Subcutaneous abdominal adipose tissue (tissue), 5 donors: ENCODE measurements around the gene PCYOX1L.

ENCODE experiments used
- H3K27ac ChIP-seq: one replicate; pipeline ENCODE4 v1.7.0; 2013; ENCODE audit warnings: low read depth, mild to moderate bottlenecking, inconsistent platforms, low read length, moderate library complexity
- H3K27me3 ChIP-seq, 5 donors: one replicate each; pipeline ENCODE4 v1.7.0; 2013; ENCODE audit warnings: low read length in 5 of 5, inconsistent platforms in 1 of 5; ENCODE audit not compliant: control insufficient read depth in 5 of 5, insufficient read depth in 4 of 5
- H3K36me3 ChIP-seq, 5 donors: one replicate each; pipeline ENCODE4 v1.7.0; 2013; ENCODE audit warnings: low read length in 5 of 5; ENCODE audit not compliant: control insufficient read depth in 5 of 5, insufficient read depth in 5 of 5
- H3K4me1 ChIP-seq, 5 donors: one replicate each; pipeline ENCODE4 v1.7.0; 2013; ENCODE audit warnings: low read length in 5 of 5, mild to moderate bottlenecking in 3 of 5, moderate library complexity in 1 of 5; ENCODE audit not compliant: control insufficient read depth in 5 of 5, insufficient read depth in 5 of 5
- H3K4me3 ChIP-seq, 5 donors: one replicate each; pipeline ENCODE4 v1.7.0; 2013; ENCODE audit warnings: low read length in 5 of 5, low read depth in 1 of 5
- H3K9ac ChIP-seq, 5 donors: one replicate each; pipeline ENCODE4 v1.7.0; 2013; ENCODE audit warnings: low read length in 5 of 5, mild to moderate bottlenecking in 4 of 5, moderate library complexity in 3 of 5
- H3K9me3 ChIP-seq, 5 donors: one replicate each; pipeline ENCODE4 v1.7.0; 2013; ENCODE audit warnings: low read length in 5 of 5; ENCODE audit not compliant: control insufficient read depth in 5 of 5
- donor health status: healthy.
- donor health status: healthy.
- donor health status: healthy.
- donor health status: healthy.
- donor health status: healthy.

Gene PCYOX1L

DNA sequence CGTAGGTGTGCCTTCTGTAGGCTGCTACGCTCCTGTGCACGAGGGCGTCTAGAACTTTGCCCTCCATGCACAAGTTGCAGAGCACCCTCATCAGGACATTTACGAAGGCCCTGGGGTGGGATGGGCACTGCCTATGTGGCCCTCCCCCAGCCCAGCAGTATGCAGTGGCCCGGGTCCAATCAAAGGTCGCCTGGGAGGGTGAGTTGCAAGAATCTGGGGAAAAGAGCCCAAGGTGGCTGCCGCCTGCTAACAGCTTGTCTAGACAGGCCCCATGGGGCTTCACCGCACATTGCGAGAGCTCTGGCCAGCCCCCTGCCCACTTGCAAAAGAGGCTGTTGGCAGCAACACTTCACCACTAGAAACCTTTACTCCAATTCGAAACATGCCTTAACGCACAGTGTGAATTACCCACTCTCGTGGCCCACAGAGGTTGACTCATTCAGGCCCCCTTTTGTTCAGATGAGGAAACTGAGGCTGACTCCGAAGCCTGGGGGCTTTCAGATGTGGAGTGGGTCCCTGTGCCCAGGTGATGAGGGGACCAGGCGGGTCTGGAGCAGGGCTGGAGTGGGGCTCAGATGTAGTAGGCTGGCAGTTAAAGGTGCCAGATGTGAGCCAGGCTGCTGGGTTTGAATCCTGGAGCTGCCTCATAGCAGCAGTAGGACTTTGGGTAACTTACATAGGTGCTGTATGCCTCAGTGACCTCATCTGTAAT lies 53.0 kb downstream of the PCYOX1L start:
- Histone ChIP-seq H3K9ac (peak overlapping the region in 3 of 5 donors; percentile 33 to 96 (median 71)), H3K36me3 (peaks cover 0 to 34% (median 22%) of the 10 kb centered on the region in 5 donors), H3K4me3 (peak overlapping the region; percentile 65 to 100 (median 87)), H3K27me3 (peaks cover 0 to 3% (median 0%) of the 10 kb centered on the region in 5 donors), H3K9me3 (no peaks in the 10 kb centered on the region), H3K27ac (peak overlapping the region; percentile 97), H3K4me1 (peaks cover 14 to 95% (median 85%) of the 10 kb centered on the region in 5 donors)

GRCh38 chr5:149411738-149412519 lies 54.1 kb downstream of the PCYOX1L start:
- Histone ChIP-seq H3K9me3 (no peaks in the 10 kb centered on the region), H3K9ac (peak overlapping the region in 3 of 5 donors; percentile 63 to 68 (median 66)), H3K27me3 (no peaks in the 10 kb centered on the region), H3K4me3 (peak overlapping the region; percentile 29 to 81 (median 44)), H3K4me1 (peaks cover 14 to 94% (median 90%) of the 10 kb centered on the region in 5 donors), H3K27ac (peak overlapping the region; percentile 97), H3K36me3 (peaks cover 0 to 42% (median 26%) of the 10 kb centered on the region in 5 donors)

GRCh38 chr5:149412783-149413476 lies 55.1 kb downstream of the PCYOX1L start:
- H3K4me1 ChIP-seq: peaks cover 14 to 98% (median 93%) of the 10 kb centered on the region in 5 donors

DNA sequence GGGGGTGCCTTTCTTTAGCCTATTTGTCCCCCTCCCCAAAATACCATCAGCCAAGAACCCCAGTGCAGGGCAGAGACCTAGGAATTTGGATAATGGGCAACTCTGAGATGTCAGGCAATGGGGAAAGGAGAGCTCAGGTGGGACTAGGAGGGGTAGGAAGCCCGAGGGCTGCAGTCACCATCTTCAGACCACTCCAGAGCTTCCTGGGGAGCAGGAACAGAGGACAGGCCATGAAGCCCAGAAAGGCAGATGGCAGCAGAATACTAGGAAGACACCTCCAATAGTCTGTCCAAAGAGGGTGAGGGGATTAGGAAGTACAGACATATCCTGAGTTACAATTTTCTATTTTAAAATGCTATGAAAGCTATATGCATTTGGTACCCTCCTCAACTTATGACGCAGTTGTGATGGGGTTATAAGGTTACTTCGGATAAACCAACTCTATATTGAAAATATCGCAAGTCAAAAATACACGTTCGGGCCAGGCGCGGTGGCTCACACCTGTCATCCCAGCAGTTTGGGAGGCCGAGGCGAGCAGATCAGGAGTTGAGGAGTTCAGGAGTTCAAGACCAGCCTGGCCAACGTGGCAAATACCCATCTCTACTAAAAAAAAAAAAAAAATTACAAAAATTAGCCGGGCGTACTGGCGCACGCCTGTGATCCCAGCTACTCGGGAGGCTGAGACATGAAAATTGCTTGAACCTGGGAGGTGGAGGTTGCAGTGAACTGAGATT lies 55.8 kb downstream of the PCYOX1L start:
- peak overlapping the region in 4 of 5 donors; percentile 2 to 65 (median 40) for H3K4me3 ChIP-seq
- H3K9ac ChIP-seq: peak overlapping the region in 4 of 5 donors; percentile 34 to 63 (median 50)
- H3K36me3 ChIP-seq: peaks cover 0 to 56% (median 33%) of the 10 kb centered on the region in 5 donors
- peak overlapping the region; percentile 97 for H3K27ac ChIP-seq
- H3K4me1 ChIP-seq: peaks cover 14 to 99% (median 90%) of the 10 kb centered on the region in 5 donors
- no peaks in the 10 kb centered on the region for H3K27me3 ChIP-seq
- H3K9me3 ChIP-seq: no peaks in the 10 kb centered on the region

More at GRCh38 chr5:149412783-149413476, 55.1 kb downstream of the PCYOX1L start:
- no peaks in the 10 kb centered on the region for H3K9me3 ChIP-seq
- no peaks in the 10 kb centered on the region for H3K27me3 ChIP-seq
- peak overlapping the region; percentile 97 for H3K27ac ChIP-seq
- H3K9ac ChIP-seq: peak overlapping the region in 3 of 5 donors; percentile 38 to 63 (median 63)
- H3K4me3 ChIP-seq: peak overlapping the region in 4 of 5 donors; percentile 2 to 65 (median 40)
- H3K36me3 ChIP-seq: peaks cover 0 to 52% (median 29%) of the 10 kb centered on the region in 5 donors

DNA sequence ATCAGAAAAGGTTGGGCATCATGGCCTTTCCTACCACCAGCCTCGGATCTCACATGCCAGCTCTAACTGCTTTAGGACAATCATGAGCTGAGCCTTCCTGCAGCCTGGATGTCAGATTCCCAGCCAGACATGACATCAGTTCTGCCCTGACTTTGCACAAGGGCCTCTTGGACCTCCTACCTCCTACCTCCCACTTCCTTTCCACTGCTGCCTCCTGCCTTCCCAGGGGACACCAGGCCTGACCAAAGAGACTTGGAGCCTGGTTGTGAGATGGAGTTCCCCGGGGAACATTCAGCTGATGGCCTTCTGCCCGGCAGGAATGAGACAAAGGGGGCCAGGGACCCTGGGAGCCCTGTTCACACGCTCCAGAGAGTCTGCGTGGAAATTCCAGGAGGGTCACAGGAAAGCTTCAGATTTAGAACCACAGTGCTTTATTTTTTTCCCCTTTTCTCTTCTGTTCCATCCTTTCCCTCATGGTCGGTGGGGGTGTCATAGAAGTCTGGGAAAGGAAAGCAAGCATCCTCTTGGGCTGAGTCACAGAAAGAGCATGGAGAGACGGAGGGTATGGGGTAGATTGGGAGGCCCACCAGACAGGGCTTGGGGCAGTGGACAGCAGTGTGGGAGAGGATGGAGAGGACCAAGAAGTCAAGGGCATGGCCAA lies 56.7 kb downstream of the PCYOX1L start:
- Histone ChIP-seq H3K4me1 (peaks cover 14 to 99% (median 88%) of the 10 kb centered on the region in 5 donors), H3K27ac (peak overlapping the region; percentile 97), H3K4me3 (peak overlapping the region in 3 of 5 donors; percentile 4 to 29 (median 27)), H3K36me3 (peaks cover 0 to 64% (median 34%) of the 10 kb centered on the region in 5 donors), H3K9ac (peak overlapping the region in 2 of 5 donors; percentile 38), H3K27me3 (no peaks in the 10 kb centered on the region), H3K9me3 (no peaks in the 10 kb centered on the region)

DNA sequence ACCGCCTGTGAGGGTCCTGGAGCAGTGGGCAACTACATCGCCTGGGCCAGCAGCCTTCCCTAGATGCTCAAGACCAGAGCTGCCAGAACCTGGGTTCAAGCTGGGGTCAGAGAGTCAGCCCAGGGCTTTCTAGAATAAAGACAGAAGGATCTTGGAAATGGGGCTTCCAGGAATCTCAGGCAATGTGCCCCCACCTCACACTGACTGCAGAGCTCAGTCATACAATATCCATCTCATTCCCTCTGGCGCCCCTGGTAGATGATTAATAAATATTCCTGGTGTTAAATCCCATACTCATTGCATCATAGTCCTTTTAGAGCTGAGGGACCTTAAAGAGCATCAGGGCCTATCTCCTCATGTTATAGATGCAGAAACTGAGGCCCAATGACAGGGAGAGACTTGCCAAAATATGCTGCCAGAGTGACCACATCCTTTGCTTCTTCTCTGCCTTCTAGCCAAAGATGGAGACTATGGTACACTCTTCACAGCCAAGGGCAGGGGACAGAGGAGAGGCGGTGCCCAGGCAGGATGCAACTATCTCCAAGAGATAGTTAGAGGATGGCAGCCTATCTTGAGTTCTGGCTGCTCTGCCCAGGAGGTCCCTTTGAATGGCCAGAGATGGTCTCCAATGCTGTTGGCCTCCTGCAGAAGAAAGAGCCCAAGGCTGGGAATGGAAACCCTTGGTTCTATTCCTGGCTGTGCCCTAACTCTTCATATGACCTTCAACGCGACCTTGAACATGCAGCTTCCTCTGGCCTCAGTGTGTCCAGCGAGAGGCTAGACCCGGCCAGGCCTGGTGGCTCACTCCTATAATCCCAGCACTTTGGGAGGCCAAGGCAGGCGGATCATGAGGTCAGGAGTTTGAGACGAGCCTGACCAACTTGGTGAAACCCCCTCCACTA lies 57.5 kb downstream of the PCYOX1L start:
- Histone ChIP-seq H3K27ac (peak overlapping the region; percentile 97), H3K9me3 (no peaks in the 10 kb centered on the region), H3K4me3 (peak overlapping the region in 2 of 5 donors; percentile 2 to 3), H3K27me3 (no peaks in the 10 kb centered on the region), H3K9ac (peak overlapping the region in 2 of 5 donors; percentile 38), H3K4me1 (peaks cover 20 to 99% (median 87%) of the 10 kb centered on the region in 5 donors), H3K36me3 (peaks cover 0 to 66% (median 33%) of the 10 kb centered on the region in 5 donors)

DNA sequence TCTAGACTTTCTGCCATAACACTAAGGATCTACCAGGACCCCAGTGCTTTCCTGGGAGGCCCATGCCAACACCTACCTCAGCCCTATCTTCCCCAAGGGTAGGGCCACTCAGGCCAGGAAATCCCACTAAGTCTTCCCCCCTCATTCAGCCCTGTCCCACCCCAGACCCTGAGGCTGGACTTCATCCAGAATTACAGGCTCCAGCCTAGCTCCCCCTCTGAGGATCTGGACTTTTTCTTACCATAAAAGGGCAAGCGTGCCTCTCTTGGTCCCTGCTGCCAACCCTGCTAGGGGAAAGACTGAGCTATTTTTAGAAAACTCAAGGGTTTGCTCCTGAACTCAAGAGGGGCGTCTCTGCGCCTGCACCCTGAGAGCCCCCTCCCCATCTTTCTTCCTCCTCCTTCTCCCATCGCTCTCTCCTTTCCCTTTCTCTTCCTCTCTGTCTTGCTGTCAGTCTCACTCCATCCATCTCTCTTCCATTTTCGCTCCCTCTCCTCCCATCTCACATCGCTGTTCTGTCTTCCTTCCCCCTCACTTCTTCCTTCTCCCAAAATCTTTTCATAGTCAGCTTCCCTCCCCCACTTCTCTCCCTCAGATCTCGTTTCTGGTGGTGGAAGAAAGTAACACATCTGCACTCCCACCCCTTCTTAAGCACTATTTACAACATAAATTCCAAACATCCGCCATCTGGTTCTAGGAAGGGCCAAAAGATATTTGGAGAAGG lies 59.3 kb downstream of the PCYOX1L start:
- H3K36me3 ChIP-seq: peaks cover 0 to 72% (median 43%) of the 10 kb centered on the region in 5 donors
- peak overlapping the region in 1 of 5 donors; percentile 48 for H3K9ac ChIP-seq
- H3K4me3 ChIP-seq: peak overlapping the region in 1 of 5 donors; percentile 9

More for the DNA sequence above, 59.3 kb downstream of the PCYOX1L start:
- Histone ChIP-seq H3K4me1 (peaks cover 23 to 99% (median 84%) of the 10 kb centered on the region in 5 donors), H3K27me3 (no peaks in the 10 kb centered on the region), H3K9me3 (no peaks in the 10 kb centered on the region), H3K27ac (peak overlapping the region; percentile 97)
